H9 (cell line): ENCODE data around the gene GP2. TPM values are rescaled to one million over a fixed set of nuclear protein-coding genes. Genes with fewer than 3 reads are reported as not detected.

ENCODE experiments used
- DNase-seq: peaks from one replicate; pipeline ENCODE4 v3.0.0-alpha.2; 2017
- H2AFZ ChIP-seq: one replicate; pipeline ENCODE4 v1.6.1; 2013; ENCODE audit warnings: mild to moderate bottlenecking, low read length, control low read depth, moderate library complexity
- H2AK5ac ChIP-seq: 2 replicates; pipeline ENCODE4 v1.6.1; 2013; ENCODE audit warnings: low read length, control low read depth, mixed read lengths; ENCODE audit not compliant: insufficient read length
- H2BK120ac ChIP-seq: one replicate; pipeline ENCODE4 v1.6.1; 2013; ENCODE audit warnings: low read depth, mild to moderate bottlenecking, low read length, control low read depth, inconsistent platforms; ENCODE audit not compliant: poor library complexity, severe bottlenecking
- H2BK12ac ChIP-seq: 2 replicates; pipeline ENCODE4 v1.6.1; 2013; ENCODE audit warnings: low read length, control low read depth, mixed read lengths, low read depth; ENCODE audit not compliant: insufficient read length
- H2BK15ac ChIP-seq: 2 replicates; pipeline ENCODE4 v1.6.1; 2013; ENCODE audit warnings: low read depth, low read length, control low read depth
- H2BK20ac ChIP-seq: one replicate; pipeline ENCODE4 v1.6.1; 2013; ENCODE audit warnings: low read depth, mild to moderate bottlenecking, low read length, control low read depth, inconsistent platforms; ENCODE audit not compliant: poor library complexity, severe bottlenecking
- H2BK5ac ChIP-seq: 2 replicates; pipeline ENCODE4 v1.6.1; 2013; ENCODE audit warnings: low read length, control low read depth, mixed read lengths; ENCODE audit not compliant: insufficient read length
- H3K14ac ChIP-seq: 2 replicates; pipeline ENCODE4 v1.6.1; 2013; ENCODE audit warnings: low read length, control low read depth; ENCODE audit not compliant: insufficient read depth
- H3K18ac ChIP-seq: 2 replicates; pipeline ENCODE4 v1.6.1; 2013; ENCODE audit warnings: low read depth, mild to moderate bottlenecking, mixed read lengths, low read length, control low read depth; ENCODE audit not compliant: insufficient read length
- H3K23ac ChIP-seq: 2 replicates; pipeline ENCODE4 v1.6.1; 2013; ENCODE audit warnings: low read length, control low read depth, mixed read lengths, low read depth; ENCODE audit not compliant: insufficient read length
- H3K23me2 ChIP-seq: 2 replicates; pipeline ENCODE4 v1.6.1; 2013; ENCODE audit warnings: low read depth, mild to moderate bottlenecking, mixed read lengths, low read length, control low read depth; ENCODE audit not compliant: insufficient read length, poor library complexity, severe bottlenecking
- H3K27ac ChIP-seq: 2 replicates; pipeline ENCODE4 v1.5.1; 2013; ENCODE audit warnings: low read length, control low read depth, mixed read lengths, low read depth; ENCODE audit not compliant: insufficient read length
- H3K27me3 ChIP-seq: 2 replicates; pipeline ENCODE4 v1.6.1; 2013; ENCODE audit warnings: low read length, control low read depth, inconsistent platforms; ENCODE audit not compliant: insufficient read depth
- H3K4ac ChIP-seq: 2 replicates; pipeline ENCODE4 v1.6.1; 2013; ENCODE audit warnings: low read depth, mild to moderate bottlenecking, control low read depth, inconsistent platforms, low read length, moderate library complexity
- H3K4me1 ChIP-seq: 2 replicates; pipeline ENCODE4 v1.6.1; 2013; ENCODE audit warnings: low read length, control low read depth, inconsistent platforms; ENCODE audit not compliant: insufficient read depth
- H3K4me2 ChIP-seq: 2 replicates; pipeline ENCODE4 v1.6.1; 2013; ENCODE audit warnings: low read length, control low read depth, mixed read lengths; ENCODE audit not compliant: insufficient read length, insufficient read depth
- H3K56ac ChIP-seq: 2 replicates; pipeline ENCODE4 v1.6.1; 2013; ENCODE audit warnings: low read depth, mild to moderate bottlenecking, mixed read lengths, low read length, control low read depth; ENCODE audit not compliant: insufficient read length
- H3K79me1 ChIP-seq: 2 replicates; pipeline ENCODE4 v1.6.1; 2013; ENCODE audit warnings: low read depth, mild to moderate bottlenecking, moderate library complexity, low read length, control low read depth, inconsistent platforms; ENCODE audit not compliant: insufficient read depth, poor library complexity, severe bottlenecking
- H3K79me2 ChIP-seq: 2 replicates; pipeline ENCODE4 v1.6.1; 2013; ENCODE audit warnings: low read length, control low read depth, inconsistent platforms; ENCODE audit not compliant: insufficient read depth
- H3K9ac ChIP-seq: 2 replicates; pipeline ENCODE4 v1.6.1; 2013; ENCODE audit warnings: low read length, control low read depth, mixed read lengths; ENCODE audit not compliant: insufficient read length; ENCODE audit errors: extremely low read depth
- H3K9me3 ChIP-seq: one replicate; pipeline ENCODE4 v1.6.1; 2013; ENCODE audit warnings: low read depth, low read length, inconsistent platforms; ENCODE audit not compliant: control insufficient read depth
- H3T11ph ChIP-seq: one replicate; pipeline ENCODE4 v1.6.1; 2013; ENCODE audit warnings: mild to moderate bottlenecking, low read length, control low read depth, inconsistent platforms
- H4K20me1 ChIP-seq: one replicate; pipeline ENCODE4 v1.6.1; 2013; ENCODE audit not compliant: control insufficient read depth, insufficient read length, insufficient read depth
- H4K5ac ChIP-seq: 2 replicates; pipeline ENCODE4 v1.6.1; 2013; ENCODE audit warnings: low read depth, mild to moderate bottlenecking, mixed read lengths, low read length, control low read depth; ENCODE audit not compliant: insufficient read length
- H4K8ac ChIP-seq: replicated peaks from 2 replicates; pipeline ENCODE4 v1.6.1; 2013; ENCODE audit warnings: low read length, control low read depth, mixed read lengths, low read depth; ENCODE audit not compliant: insufficient read length
- H4K91ac ChIP-seq: 2 replicates; pipeline ENCODE4 v1.6.1; 2013; ENCODE audit warnings: low read depth, mild to moderate bottlenecking, moderate library complexity, mixed read lengths, low read length, control low read depth; ENCODE audit not compliant: insufficient read length
- H3K27ac Mint-ChIP-seq, 3 experiments: 2 replicates in 2 of 3; 3 replicates in 1 of 3; pipeline ENCODE4 v1.8.0; 2020 to 2021; ENCODE audit warnings: mixed read lengths in 3 of 3, mild to moderate bottlenecking in 1 of 3, moderate library complexity in 1 of 3
- H3K27me3 Mint-ChIP-seq: 2 replicates; pipeline ENCODE4 v1.8.0; 2021; ENCODE audit warnings: low read depth, mild to moderate bottlenecking, moderate library complexity, mixed read lengths
- H3K36me3 Mint-ChIP-seq, 3 experiments: 2 replicates in 2 of 3; 3 replicates in 1 of 3; pipeline ENCODE4 v1.8.0; 2020 to 2021; ENCODE audit warnings: low read depth in 3 of 3, mixed read lengths in 3 of 3; ENCODE audit not compliant: insufficient read depth in 1 of 3
- H3K4me1 Mint-ChIP-seq, 2 experiments: 2 replicates each; pipeline ENCODE4 v1.8.0; 2020; ENCODE audit warnings: mixed read lengths in 2 of 2
- H3K4me3 Mint-ChIP-seq, 2 experiments: 2 replicates in 1 of 2; 3 replicates in 1 of 2; pipeline ENCODE4 v1.8.0; 2020 to 2021; ENCODE audit warnings: mild to moderate bottlenecking in 2 of 2, mixed read lengths in 2 of 2, moderate library complexity in 1 of 2
- H3K9me3 Mint-ChIP-seq, 2 experiments: 2 replicates in 1 of 2; 3 replicates in 1 of 2; pipeline ENCODE4 v1.8.0; 2020; ENCODE audit warnings: mild to moderate bottlenecking in 2 of 2, mixed read lengths in 2 of 2, moderate library complexity in 1 of 2
- CTCF ChIP-seq: fragments of 200-600 bp; sonication (generic); conservative IDR thresholded peaks from 3 replicates; pipeline ENCODE4 v1.8.0; 2021; ENCODE audit warnings: antibody characterized with exemption, mild to moderate bottlenecking
- WGBS: extraction: QIAGEN DNeasy Blood & Tissue Kit; methylation state at CpG from one replicate; pipeline ENCODE4 v1.1.7; 2013; ENCODE audit warnings: missing lambda C conversion rate, low lambda C conversion rate, mixed read lengths; ENCODE audit not compliant: insufficient read length; ENCODE audit errors: extremely low coverage; 5-methylcytosine and 5-hydroxymethylcytosine counted together
- total RNA-seq: library from RNA; stranded (reverse); gene quantifications from 2 replicates; pipeline ENCODE4 v1.2.1, GENCODE V29; 2021

GP2 gene
- total RNA-seq, 1 experiment from 2014 or later, result not detected

- H3K79me1 ChIP-seq, result no peaks in the 10 kb centered on the region
- no peak overlapping the region for H3K56ac ChIP-seq
- H3K14ac ChIP-seq, result no peak overlapping the region
- no peak overlapping the region for H2AFZ ChIP-seq
- no peak overlapping the region for H3K23ac ChIP-seq
- H3K79me2 ChIP-seq, result no peaks in the 10 kb centered on the region
- no peak overlapping the region for H2BK120ac ChIP-seq
- no peaks in the 10 kb centered on the region for H3K9me3 ChIP-seq
- no peak overlapping the region for H3T11ph ChIP-seq
- H4K20me1 ChIP-seq, result no peaks in the 10 kb centered on the region
- Mint-ChIP-seq H3K27ac (no peak overlapping the region), H3K36me3 (no peaks in the 10 kb centered on the region), H3K4me3 (no peak overlapping the region), H3K9me3 (peaks cover 0 to 4% of the 10 kb centered on the region in 2 experiments; a peak in 1 of 5 replicates), H3K27me3 (no peaks in the 10 kb centered on the region; the same call in 1 of the 2 replicates), H3K4me1 (peaks cover under 1 to 3% of the 10 kb centered on the region in 2 experiments; a peak in 2 of 4 replicates)
- no peak for TF ChIP-seq CTCF
- H2AK5ac ChIP-seq, result no peak overlapping the region
- H3K18ac ChIP-seq, result no peak overlapping the region
- H2BK20ac ChIP-seq, result no peak overlapping the region
- no peak overlapping the region for H2BK5ac ChIP-seq
- H4K5ac ChIP-seq, result no peak overlapping the region
- H4K91ac ChIP-seq, result no peak overlapping the region
- no peak overlapping the region for H3K4ac ChIP-seq
- H3K4me1 ChIP-seq, result peaks cover 2% of the 10 kb centered on the region; the same call in 1 of the 2 replicates
- H2BK15ac ChIP-seq, result no peak overlapping the region
- H3K27ac ChIP-seq, result no peak overlapping the region
- no peaks in the 10 kb centered on the region for H3K27me3 ChIP-seq
- no peak overlapping the region for H4K8ac ChIP-seq
- H2BK12ac ChIP-seq, result no peak overlapping the region
- no peaks in the 10 kb centered on the region for H3K23me2 ChIP-seq
- H3K4me2 ChIP-seq, result no peak overlapping the region
- no peak overlapping the region for H3K9ac ChIP-seq
- WGBS, result no CpG with 5 or more reads among the region's 6 CpGs
- no peak for DNase-seq
Observed at GRCh38 chr16:20309786-20310185, 17.5 kb downstream of the GP2 start.
